Loucy (cell line): ENCODE data around the gene PDXDC1.
"Not testable (repeated sequence)": the region's sequence is repeated elsewhere in the genome, so short reads cannot be mapped to it uniquely, and the experiment has no call there.

Experiments used
- H2AFZ ChIP-seq: fragments of 200-600 bp; sonication (generic); 2 replicates; pipeline ENCODE4 v1.6.0; 2016; ENCODE audit warnings: antibody characterized with exemption, mild to moderate bottlenecking, low read length, moderate library complexity
- H3F3A ChIP-seq: fragments of 200-600 bp; 2 replicates; pipeline ENCODE4 v1.6.0; 2016; ENCODE audit warnings: antibody characterized with exemption, low read depth, mild to moderate bottlenecking
- H3K27me3 ChIP-seq: fragments of 200-600 bp; sonication (generic); 2 replicates; pipeline ENCODE4 v1.6.1; 2014; ENCODE audit warnings: low read length, mild to moderate bottlenecking; ENCODE audit not compliant: insufficient read depth, poor library complexity, severe bottlenecking
- H3K36me3 ChIP-seq: fragments of 200-600 bp; sonication (generic); 2 replicates; pipeline ENCODE4 v1.6.1; 2016; ENCODE audit warnings: low read length; ENCODE audit not compliant: insufficient read depth
- H3K4me1 ChIP-seq: fragments of 200-600 bp; sonication (generic); 2 replicates; pipeline ENCODE4 v1.5.1; 2014; ENCODE audit warnings: low read length, mild to moderate bottlenecking; ENCODE audit not compliant: insufficient read depth, poor library complexity, severe bottlenecking
- H3K4me2 ChIP-seq: fragments of 200-600 bp; sonication (generic); 2 replicates; pipeline ENCODE4 v1.6.0; 2014; ENCODE audit warnings: antibody characterized with exemption, low read length, low read depth, mild to moderate bottlenecking; ENCODE audit not compliant: poor library complexity, severe bottlenecking
- H3K4me3 ChIP-seq: fragments of 200-600 bp; sonication (generic); 2 replicates; pipeline ENCODE4 v1.5.1; 2014; ENCODE audit warnings: low read length, mild to moderate bottlenecking, mixed read lengths; ENCODE audit not compliant: poor library complexity, severe bottlenecking
- H3K79me2 ChIP-seq: fragments of 200-600 bp; sonication (generic); 2 replicates; pipeline ENCODE4 v1.6.1; 2014; ENCODE audit warnings: low read length; ENCODE audit not compliant: insufficient read depth
- H3K9ac ChIP-seq: fragments of 200-600 bp; sonication (generic); 2 replicates; pipeline ENCODE4 v1.6.0; 2014; ENCODE audit warnings: mild to moderate bottlenecking, low read depth, low read length, moderate library complexity; ENCODE audit not compliant: poor library complexity, severe bottlenecking
- H3K9me2 ChIP-seq: fragments of 200-600 bp; sonication (generic); replicated peaks from 2 replicates; pipeline ENCODE4 v1.6.1; 2016; ENCODE audit warnings: low read depth, low read length, mixed read lengths
- H3K9me3 ChIP-seq: fragments of 200-600 bp; sonication (generic); 2 replicates; pipeline ENCODE4 v1.6.1; 2014; ENCODE audit warnings: mild to moderate bottlenecking, antibody characterized with exemption, low read length, low read depth; ENCODE audit not compliant: insufficient read depth
- H4K20me1 ChIP-seq: fragments of 200-600 bp; sonication (generic); 2 replicates; pipeline ENCODE4 v1.6.0; 2014; ENCODE audit warnings: antibody characterized with exemption, low read length, mild to moderate bottlenecking; ENCODE audit not compliant: insufficient read depth, poor library complexity, severe bottlenecking
- CTCF ChIP-seq: fragments of 200-600 bp; sonication (generic); conservative IDR thresholded peaks from 2 replicates; pipeline ENCODE4 v1.5.1; 2014; ENCODE audit warnings: mild to moderate bottlenecking, antibody characterized with exemption, low read length

The PDXDC1 gene

GRCh38 chr16:15065961-15066360 is 91.1 kb downstream of the PDXDC1 start:
- H2AFZ ChIP-seq, H3K27me3 ChIP-seq, H3K4me1 ChIP-seq, H3K79me2 ChIP-seq, H4K20me1 ChIP-seq, H3F3A ChIP-seq, H3K4me3 ChIP-seq, H3K9ac ChIP-seq, H3K9me3 ChIP-seq, H3K9me2 ChIP-seq, H3K4me2 ChIP-seq: not testable (repeated sequence)
- peaks cover 24% of the 10 kb centered on the region; the same call in 1 of the 2 replicates for H3K36me3 ChIP-seq

GRCh38 chr16:15066690-15067089 is 91.9 kb downstream of the PDXDC1 start:
- not testable (repeated sequence) for H3K9me3 ChIP-seq, H3K27me3 ChIP-seq, H3K9me2 ChIP-seq, H3K4me1 ChIP-seq, H3K4me2 ChIP-seq, H4K20me1 ChIP-seq, H2AFZ ChIP-seq, H3K79me2 ChIP-seq, H3F3A ChIP-seq, H3K4me3 ChIP-seq, H3K9ac ChIP-seq
- H3K36me3 ChIP-seq, result peaks cover 17% of the 10 kb centered on the region; the same call in 1 of the 2 replicates

- not testable (repeated sequence) for H3K4me1 ChIP-seq, H4K20me1 ChIP-seq
- H3K36me3 ChIP-seq, result peaks cover 12% of the 10 kb centered on the region; the same call in 1 of the 2 replicates
These were observed 96.2 kb downstream of the PDXDC1 start for GRCh38 chr16:15071013-15071412.

GRCh38 chr16:15071916-15072769 is 97.3 kb downstream of the PDXDC1 start:
- H3F3A ChIP-seq, H3K79me2 ChIP-seq, H4K20me1 ChIP-seq, H3K4me1 ChIP-seq, H3K4me2 ChIP-seq, H3K9ac ChIP-seq, H3K4me3 ChIP-seq, H3K27me3 ChIP-seq, H2AFZ ChIP-seq, H3K9me2 ChIP-seq, H3K9me3 ChIP-seq: not testable (repeated sequence)
- peaks cover 12% of the 10 kb centered on the region; the same call in 1 of the 2 replicates for H3K36me3 ChIP-seq
- TF ChIP-seq CTCF, result peak; percentile 30

More at GRCh38 chr16:15071013-15071412, 96.2 kb downstream of the PDXDC1 start:
- not testable (repeated sequence) for H3K9ac ChIP-seq, H3K9me2 ChIP-seq, H3K27me3 ChIP-seq, H3F3A ChIP-seq, H3K4me3 ChIP-seq, H3K79me2 ChIP-seq, H2AFZ ChIP-seq, H3K4me2 ChIP-seq, H3K9me3 ChIP-seq
